HepG2 (cell line): ENCODE results near the gene ATP13A3. TPM values are rescaled to one million over a fixed set of nuclear protein-coding genes. Genes with fewer than 3 reads are reported as not detected.

ENCODE experiments used
- ATAC-seq: fragments of 200-7000 bp; cut with Tn5 transposase; 3 replicates; pipeline ENCODE4 v1.9.1; 2020; ENCODE audit warnings: mild to moderate bottlenecking, moderate library complexity
- BruUV-seq: library from RNA; stranded (reverse); fragments of 400-500 nt; replicated peaks from 2 replicates; lab custom pipeline; 2021; lab: Mats Ljungman, UMichigan
- CTCF ChIA-PET: fragments of 300-600 bp; formaldehyde crosslinking; extraction: SDS; loops from one replicate; lab custom pipeline; 2021; ENCODE audit warnings: low total read pairs, inconsistent platforms, low intra/inter-chr PET ratio; lab: Yijun Ruan, JAX
- POLR2A ChIA-PET: fragments of 350-600 bp; sonication (Branson Sonifier 250); formaldehyde crosslinking; loops from one replicate; lab custom pipeline; 2020; ENCODE audit warnings: antibody characterized with exemption, inconsistent platforms; lab: Yijun Ruan, JAX
- DNase-seq: peaks from one replicate; pipeline ENCODE4 v3.0.0-alpha.2; 2015; ENCODE audit warnings: low spot score
- FAIRE-seq: peaks from 3 replicates; lab custom pipeline; 2011; peaks lifted over from hg19 to GRCh38; lab: Jason Lieb, UNC
- H2AFZ ChIP-seq: one replicate; pipeline ENCODE4 v1.6.1; 2011; ENCODE audit warnings: low read length, inconsistent platforms
- H3K27ac ChIP-seq: fragments of 300-600 bp; 3 replicates; pipeline ENCODE4 v1.8.0; 2011; ENCODE audit warnings: mixed run types, mild to moderate bottlenecking, mixed read lengths, low read length, inconsistent platforms; ENCODE audit not compliant: insufficient read depth; ENCODE audit errors: extremely low read length
- H3K27me3 ChIP-seq, 2 experiments: fragments of 200-600 bp in 1 of 2; 2 replicates in 1 of 2; 3 replicates in 1 of 2; pipeline versions ENCODE4 v1.6.0 to v1.8.0; 2011; ENCODE audit warnings: low read length in 2 of 2, mild to moderate bottlenecking in 2 of 2, moderate library complexity in 2 of 2, inconsistent platforms in 1 of 2; ENCODE audit not compliant: insufficient read depth in 2 of 2, control insufficient read depth in 1 of 2
- H3K36me3 ChIP-seq, 2 experiments: fragments of 200-600 bp in 1 of 2; replicated peaks in 1 of 2; 2 replicates in 1 of 2; 3 replicates in 1 of 2; pipeline versions ENCODE4 v1.5.1 to v1.8.0; 2011; ENCODE audit warnings: low read length in 2 of 2, inconsistent platforms in 1 of 2; ENCODE audit not compliant: insufficient read depth in 2 of 2, control insufficient read depth in 1 of 2
- H3K4me1 ChIP-seq: 2 replicates; pipeline ENCODE4 v1.5.1; 2012; ENCODE audit warnings: low read length, inconsistent platforms; ENCODE audit not compliant: insufficient read depth
- H3K4me2 ChIP-seq: 2 replicates; pipeline ENCODE4 v1.6.0; 2011; ENCODE audit warnings: low read depth, low read length, inconsistent platforms
- H3K4me3 ChIP-seq, 3 experiments: fragments of 200-600 bp in 1 of 3; sonication (generic), shearing (Covaris generic) in 1 of 3; replicated peaks in 1 of 3; 2 replicates each; pipeline ENCODE4 v1.5.1; 2011 to 2016; ENCODE audit warnings: low read length in 3 of 3, inconsistent platforms in 2 of 3, low read depth in 2 of 3, mild to moderate bottlenecking in 2 of 3, control low read depth in 1 of 3, mixed read lengths in 1 of 3; ENCODE audit not compliant: insufficient read depth in 1 of 3
- H3K79me2 ChIP-seq: one replicate; pipeline ENCODE4 v1.6.1; 2011; ENCODE audit warnings: low read length, inconsistent platforms; ENCODE audit not compliant: insufficient read depth
- H3K9ac ChIP-seq: 2 replicates; pipeline ENCODE4 v1.6.0; 2011; ENCODE audit warnings: mild to moderate bottlenecking, low read depth, low read length, inconsistent platforms; ENCODE audit not compliant: insufficient read depth
- H3K9me3 ChIP-seq: 2 replicates; pipeline ENCODE4 v1.5.1; 2012; ENCODE audit warnings: mild to moderate bottlenecking, low read length
- H4K20me1 ChIP-seq: 2 replicates; pipeline ENCODE4 v1.6.0; 2011; ENCODE audit warnings: inconsistent platforms, mild to moderate bottlenecking, low read length, moderate library complexity; ENCODE audit not compliant: insufficient read depth
- GATA4 ChIP-seq: sonication (generic); IDR thresholded peaks from 2 replicates; pipeline ENCODE4 v1.6.1; 2016; ENCODE audit warnings: antibody characterized with exemption, low read depth, borderline replicate concordance
- IRX3 ChIP-seq: sonication (generic); formaldehyde crosslinking; IDR thresholded peaks from 2 replicates; pipeline ENCODE4 v1.8.1; 2023; ENCODE audit warnings: mild to moderate bottlenecking, low read depth, missing genetic modification reagents, borderline replicate concordance
- MYC ChIP-seq: sonication (generic); formaldehyde crosslinking; IDR thresholded peaks from 2 replicates; pipeline ENCODE4 v1.9.0; 2021; ENCODE audit warnings: missing genetic modification reagents, borderline replicate concordance
- ZBTB10 ChIP-seq: sonication (generic); formaldehyde crosslinking; IDR thresholded peaks from 2 replicates; pipeline ENCODE4 v1.4.0; 2020; ENCODE audit warnings: missing genetic modification reagents, borderline replicate concordance
- WGBS: methylation state at CpG from one replicate; pipeline ENCODE4 v1.1.6; 2017; ENCODE audit warnings: low lambda C conversion rate; 5-methylcytosine and 5-hydroxymethylcytosine counted together
- in situ Hi-C: cut with HindIII; loops from 2 replicates; pipeline ENCODE4 v1.10.0; 2017; ENCODE audit warnings: low pct_unique_long_range_greater_than_20kb; ENCODE audit not compliant: extremely low pct_ligation_motif_present
- intact Hi-C: fragments of 100-400 bp; cut with micrococcal nuclease; formaldehyde crosslinking; loops from one replicate; pipeline ENCODE4 v1.10.0; 2022; ENCODE audit not compliant: unreplicated experiment
- polyA plus RNA-seq, 8 experiments: library from polyadenylated mRNA; depleted of rRNA in 3 of 8; stranded (reverse) in 7 of 8; unstranded in 1 of 8; fragments of >200 nt; fragmentation: Illumina TruSeq in 4 of 8; extraction: Trizol in 4 of 8; gene quantifications; 2 replicates each; pipeline versions ENCODE4 v1.2.1 to v1.2.3, GENCODE V29; 2011 to 2016; ENCODE audit warnings: low read depth in 4 of 8, missing spikeins in 1 of 8, mixed read lengths in 1 of 8; ENCODE audit not compliant: insufficient read depth in 1 of 8
- total RNA-seq, 5 experiments: library from RNA; depleted of rRNA; stranded (reverse); fragments of >200 nt; fragmentation: Illumina TruSeq; extraction: Trizol; gene quantifications; 2 replicates each; pipeline ENCODE4 v1.2.3, GENCODE V29; 2016; ENCODE audit warnings: low read depth in 1 of 5

ATP13A3 gene
- total and polyA plus RNA-seq, 2 of the 13 experiments (the other 11 are each of a cell fraction or from before 2014, with no cell fraction given), result 44.9 to 80.8 TPM

DNA sequence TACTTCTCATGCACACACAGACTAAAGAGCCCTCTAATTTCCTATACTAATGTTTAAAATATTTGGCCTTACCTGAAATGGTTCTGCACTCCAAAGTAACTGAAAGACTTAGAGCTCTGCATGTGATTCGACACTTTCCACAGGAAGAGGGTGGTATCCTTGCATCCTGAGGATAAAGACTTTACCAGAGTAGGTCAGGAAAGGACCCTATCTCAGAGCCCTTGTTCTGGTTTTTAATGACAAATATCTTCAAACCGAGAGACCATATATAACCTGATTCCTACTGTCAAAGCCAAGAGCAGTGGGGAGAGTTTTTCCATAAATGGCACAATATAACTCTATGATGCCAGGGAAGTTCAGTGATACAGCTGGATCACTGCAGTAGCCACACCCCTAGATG is 87.6 kb downstream of the ATP13A3 start, which contains the start of gene GP5:
GP5 (minus strand) TSS at position 101 of the 400 bp plus-strand sequence. CDS start 984 bp downstream, outside the sequence.
- intact Hi-C loops, result loop anchor here (5.0 kb wide), 2 partner anchors 47 to 418 kb away; partner anchors contain the start of gene CPN2
- Histone ChIP-seq H2AFZ (no peak within 1 kb of the TSS), H4K20me1 (no peaks in the 10 kb centered on the region), H3K36me3 (peaks cover 0 to 4% of the 10 kb centered on the region in 2 experiments; a peak in 1 of 5 replicates), H3K27ac (no peak within 1 kb of the TSS), H3K27me3 (0 out of 5 replicates have a peak, but pooled peaks cover 0 to 4% of the 10 kb centered on the region in 2 experiments), H3K4me2 (no peak within 1 kb of the TSS), H3K4me1 (peaks cover 29% of the 10 kb centered on the region)
- POLR2A ChIA-PET, result no interaction called here
- CTCF ChIA-PET, result no interaction called here
- FAIRE-seq, result no peak
- WGBS, result 69% methylated on average over 2 of the region's 2 CpGs
- TF ChIP-seq MYC (CRISPR knock-in tag), result no peak
- no peak for TF ChIP-seq ZBTB10 (CRISPR knock-in tag)
- no peak for TF ChIP-seq GATA4
- TF ChIP-seq, all 625 proteins: peak for 0
- BruUV-seq, result no TSS peak
- no peaks in the 10 kb centered on the region for H3K79me2 ChIP-seq
- in situ Hi-C loops, result no loop called here
- H3K9me3 ChIP-seq, result no peaks in the 10 kb centered on the region
- H3K4me3 ChIP-seq, result no peak within 1 kb of the TSS
- ATAC-seq, result no peak
- no peak for DNase-seq
- no peak within 1 kb of the TSS for H3K9ac ChIP-seq

- H3K9me3 ChIP-seq, result no peaks in the 10 kb centered on the region
- H3K9ac ChIP-seq, result no peak overlapping the region
- no peak overlapping the region for H3K4me3 ChIP-seq
- no peak overlapping the region for H2AFZ ChIP-seq
- CTCF ChIA-PET, result no interaction called here
- DNase-seq (no peak), ATAC-seq (no peak), FAIRE-seq (no peak)
- POLR2A ChIA-PET, result no interaction called here
- no peak overlapping the region for H3K27ac ChIP-seq
- H3K36me3 ChIP-seq, result no peaks in the 10 kb centered on the region
- no peaks in the 10 kb centered on the region for H3K79me2 ChIP-seq
- BruUV-seq, result no TSS peak
- no peak for TF ChIP-seq IRX3
- in situ Hi-C loops (no loop called here), intact Hi-C loops (loop anchor here (5.0 kb wide), 2 partner anchors 46 to 419 kb away; partner anchors contain the start of gene CPN2)
- no peak overlapping the region for H3K4me2 ChIP-seq
- H4K20me1 ChIP-seq, result no peaks in the 10 kb centered on the region
- 0 out of 5 replicates have a peak, but pooled peaks cover 0 to 5% of the 10 kb centered on the region in 2 experiments for H3K27me3 ChIP-seq
- H3K4me1 ChIP-seq, result peaks cover 29% of the 10 kb centered on the region
- 89% methylated on average over 37 of the region's 38 CpGs for WGBS
Measured at GRCh38 chr3:194397757-194398312, 89.0 kb downstream of the ATP13A3 start.
